Panc1 (cell line): ENCODE measurements around the gene GPR21. TPM values are rescaled to one million over a fixed set of nuclear protein-coding genes. Genes with fewer than 3 reads are reported as not detected.

Experiments
- ATAC-seq: fragments of 200-7000 bp; cut with Tn5 transposase; 2 replicates; pipeline ENCODE4 v1.9.1; 2020; ENCODE audit warnings: mild to moderate bottlenecking, moderate library complexity
- BruUV-seq: library from RNA; stranded (reverse); fragments of 400-500 nt; replicated peaks from 2 replicates; lab custom pipeline; 2021; lab: Mats Ljungman, UMichigan
- CTCF ChIA-PET: fragments of 300-600 bp; sonication (Branson Sonifier 250); formaldehyde crosslinking; loops from one replicate; lab custom pipeline; 2022; ENCODE audit warnings: antibody characterized with exemption; lab: Charles Lee
- POLR2A ChIA-PET: fragments of 300-600 bp; sonication (Branson Sonifier 250); formaldehyde crosslinking; loops from one replicate; lab custom pipeline; 2022; ENCODE audit warnings: antibody characterized with exemption; lab: Charles Lee
- DNase-seq: peaks from one replicate; pipeline ENCODE4 v3.0.0-alpha.2; 2010; ENCODE audit warnings: low read depth, low spot score
- H3K27ac ChIP-seq: 2 replicates; pipeline ENCODE4 v1.5.1; 2011; ENCODE audit warnings: mild to moderate bottlenecking, low read length, inconsistent platforms
- H3K27me3 ChIP-seq: fragments of 200-500 bp; sonication (Bioruptor generic); 2 replicates; pipeline ENCODE4 v1.6.0; 2014; ENCODE audit warnings: low read length, inconsistent platforms; ENCODE audit not compliant: control insufficient read depth, insufficient read depth
- H3K36me3 ChIP-seq: fragments of 200-500 bp; sonication (Bioruptor generic); 2 replicates; pipeline ENCODE4 v1.5.1; 2014; ENCODE audit warnings: inconsistent platforms, mild to moderate bottlenecking, low read length, moderate library complexity; ENCODE audit not compliant: control insufficient read depth, insufficient read depth
- H3K4me1 ChIP-seq: 2 replicates; pipeline ENCODE4 v1.5.1; 2011; ENCODE audit warnings: inconsistent platforms, mild to moderate bottlenecking, low read length, moderate library complexity; ENCODE audit not compliant: control insufficient read depth, insufficient read depth
- H3K4me3 ChIP-seq, 2 experiments: 2 replicates each; pipeline ENCODE4 v1.5.1; 2011 to 2012; ENCODE audit warnings: low read depth in 2 of 2, low read length in 2 of 2, mild to moderate bottlenecking in 2 of 2, inconsistent platforms in 1 of 2, moderate library complexity in 1 of 2
- H3K9me3 ChIP-seq: fragments of 200-500 bp; sonication (Bioruptor generic); 2 replicates; pipeline ENCODE4 v1.5.1; 2014; ENCODE audit warnings: low read depth, mild to moderate bottlenecking, inconsistent platforms, low read length, moderate library complexity; ENCODE audit not compliant: control insufficient read depth, insufficient read depth
- POLR2AphosphoS5 ChIP-seq: IDR thresholded peaks from 2 replicates; pipeline ENCODE4 v1.6.1; 2012; ENCODE audit warnings: mild to moderate bottlenecking, low read depth, low read length, moderate library complexity
- SIN3A ChIP-seq: IDR thresholded peaks from 2 replicates; pipeline ENCODE4 v1.6.1; 2012; ENCODE audit warnings: low read depth, mild to moderate bottlenecking, low read length, moderate library complexity, borderline replicate concordance; ENCODE audit not compliant: insufficient read depth
- TCF7L2 ChIP-seq: IDR thresholded peaks from 2 replicates; pipeline ENCODE4 v1.6.1; 2011; ENCODE audit warnings: mild to moderate bottlenecking, low read depth, low read length, inconsistent platforms
- in situ Hi-C: cut with HindIII; loops from 2 replicates; pipeline ENCODE4 v1.10.0; 2016; ENCODE audit warnings: low sequenced_read_pairs, low pct_unique_long_range_greater_than_20kb
- intact Hi-C: fragments of 100-400 bp; cut with micrococcal nuclease; formaldehyde crosslinking; loops from one replicate; pipeline ENCODE4 v1.10.0; 2022; ENCODE audit not compliant: unreplicated experiment
- total RNA-seq: library from RNA; stranded (reverse); gene quantifications from one replicate; pipeline ENCODE4 v1.2.1, GENCODE V29; 2021; ENCODE audit not compliant: unreplicated experiment
- TF ChIP-seq, protein P1 (sequence below): fragments of 450-650 bp; IDR thresholded peaks from 2 replicates; pipeline ENCODE4 v1.5.1; 2017; ENCODE audit warnings: mild to moderate bottlenecking
- TF ChIP-seq, protein P2 (sequence below), 2 experiments: IDR thresholded peaks; 2 replicates each; pipeline ENCODE4 v1.6.1; 2011 to 2012; ENCODE audit warnings: low read depth in 2 of 2, control low read depth in 1 of 2, low read length in 1 of 2, mild to moderate bottlenecking in 1 of 2, moderate library complexity in 1 of 2; ENCODE audit not compliant: insufficient read depth in 1 of 2

Gene GPR21
- total RNA-seq, 1 experiment from 2014 or later = not detected

DNA sequence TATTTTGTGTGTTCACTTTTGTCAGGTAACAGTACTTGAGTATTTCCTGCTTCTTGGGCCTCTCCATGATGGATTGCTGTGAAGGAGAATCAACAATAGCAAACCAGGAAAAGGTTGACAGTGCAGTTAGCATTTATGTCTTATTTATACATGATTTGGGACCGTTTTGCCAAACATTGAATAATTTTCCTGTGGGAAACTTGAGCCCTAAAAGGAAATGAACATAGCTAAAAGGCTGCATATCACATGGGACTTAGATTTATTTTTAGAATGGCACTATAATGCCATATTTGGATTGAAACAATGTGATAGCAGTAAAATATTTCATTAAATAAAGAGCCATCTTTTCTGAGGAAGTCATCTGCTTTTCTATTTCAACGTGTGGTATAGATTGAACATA, 15.3 kb downstream of the GPR21 start:
- H3K9me3 ChIP-seq = no peaks in the 10 kb centered on the region
- TF ChIP-seq TCF7L2 = no peak
- TF ChIP-seq SIN3A = no peak
- TF ChIP-seq, protein P1, sequence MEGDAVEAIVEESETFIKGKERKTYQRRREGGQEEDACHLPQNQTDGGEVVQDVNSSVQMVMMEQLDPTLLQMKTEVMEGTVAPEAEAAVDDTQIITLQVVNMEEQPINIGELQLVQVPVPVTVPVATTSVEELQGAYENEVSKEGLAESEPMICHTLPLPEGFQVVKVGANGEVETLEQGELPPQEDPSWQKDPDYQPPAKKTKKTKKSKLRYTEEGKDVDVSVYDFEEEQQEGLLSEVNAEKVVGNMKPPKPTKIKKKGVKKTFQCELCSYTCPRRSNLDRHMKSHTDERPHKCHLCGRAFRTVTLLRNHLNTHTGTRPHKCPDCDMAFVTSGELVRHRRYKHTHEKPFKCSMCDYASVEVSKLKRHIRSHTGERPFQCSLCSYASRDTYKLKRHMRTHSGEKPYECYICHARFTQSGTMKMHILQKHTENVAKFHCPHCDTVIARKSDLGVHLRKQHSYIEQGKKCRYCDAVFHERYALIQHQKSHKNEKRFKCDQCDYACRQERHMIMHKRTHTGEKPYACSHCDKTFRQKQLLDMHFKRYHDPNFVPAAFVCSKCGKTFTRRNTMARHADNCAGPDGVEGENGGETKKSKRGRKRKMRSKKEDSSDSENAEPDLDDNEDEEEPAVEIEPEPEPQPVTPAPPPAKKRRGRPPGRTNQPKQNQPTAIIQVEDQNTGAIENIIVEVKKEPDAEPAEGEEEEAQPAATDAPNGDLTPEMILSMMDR = no peak
- TF ChIP-seq POLR2AphosphoS5 = no peak
- TF ChIP-seq, protein P2, sequence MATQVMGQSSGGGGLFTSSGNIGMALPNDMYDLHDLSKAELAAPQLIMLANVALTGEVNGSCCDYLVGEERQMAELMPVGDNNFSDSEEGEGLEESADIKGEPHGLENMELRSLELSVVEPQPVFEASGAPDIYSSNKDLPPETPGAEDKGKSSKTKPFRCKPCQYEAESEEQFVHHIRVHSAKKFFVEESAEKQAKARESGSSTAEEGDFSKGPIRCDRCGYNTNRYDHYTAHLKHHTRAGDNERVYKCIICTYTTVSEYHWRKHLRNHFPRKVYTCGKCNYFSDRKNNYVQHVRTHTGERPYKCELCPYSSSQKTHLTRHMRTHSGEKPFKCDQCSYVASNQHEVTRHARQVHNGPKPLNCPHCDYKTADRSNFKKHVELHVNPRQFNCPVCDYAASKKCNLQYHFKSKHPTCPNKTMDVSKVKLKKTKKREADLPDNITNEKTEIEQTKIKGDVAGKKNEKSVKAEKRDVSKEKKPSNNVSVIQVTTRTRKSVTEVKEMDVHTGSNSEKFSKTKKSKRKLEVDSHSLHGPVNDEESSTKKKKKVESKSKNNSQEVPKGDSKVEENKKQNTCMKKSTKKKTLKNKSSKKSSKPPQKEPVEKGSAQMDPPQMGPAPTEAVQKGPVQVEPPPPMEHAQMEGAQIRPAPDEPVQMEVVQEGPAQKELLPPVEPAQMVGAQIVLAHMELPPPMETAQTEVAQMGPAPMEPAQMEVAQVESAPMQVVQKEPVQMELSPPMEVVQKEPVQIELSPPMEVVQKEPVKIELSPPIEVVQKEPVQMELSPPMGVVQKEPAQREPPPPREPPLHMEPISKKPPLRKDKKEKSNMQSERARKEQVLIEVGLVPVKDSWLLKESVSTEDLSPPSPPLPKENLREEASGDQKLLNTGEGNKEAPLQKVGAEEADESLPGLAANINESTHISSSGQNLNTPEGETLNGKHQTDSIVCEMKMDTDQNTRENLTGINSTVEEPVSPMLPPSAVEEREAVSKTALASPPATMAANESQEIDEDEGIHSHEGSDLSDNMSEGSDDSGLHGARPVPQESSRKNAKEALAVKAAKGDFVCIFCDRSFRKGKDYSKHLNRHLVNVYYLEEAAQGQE (IDR thresholded peaks at IDR 0.05; ENCODE audit: insufficient read depth in 1 of 2, low read depth in 2 of 2, low read length in 1 of 2) = no peak
- no peaks in the 10 kb centered on the region; the same call in 1 of the 2 replicates for H3K4me1 ChIP-seq
- no TSS peak for BruUV-seq
- no peaks in the 10 kb centered on the region for H3K27me3 ChIP-seq
- intact Hi-C loops (no loop called here), in situ Hi-C loops (no loop called here)
- H3K4me3 ChIP-seq = no peak overlapping the region
- no peak overlapping the region for H3K27ac ChIP-seq
- no peak for ATAC-seq
- ChIA-PET CTCF (no interaction called here), POLR2A (no interaction called here)
- H3K36me3 ChIP-seq = no peaks in the 10 kb centered on the region
- no peak for DNase-seq

DNA sequence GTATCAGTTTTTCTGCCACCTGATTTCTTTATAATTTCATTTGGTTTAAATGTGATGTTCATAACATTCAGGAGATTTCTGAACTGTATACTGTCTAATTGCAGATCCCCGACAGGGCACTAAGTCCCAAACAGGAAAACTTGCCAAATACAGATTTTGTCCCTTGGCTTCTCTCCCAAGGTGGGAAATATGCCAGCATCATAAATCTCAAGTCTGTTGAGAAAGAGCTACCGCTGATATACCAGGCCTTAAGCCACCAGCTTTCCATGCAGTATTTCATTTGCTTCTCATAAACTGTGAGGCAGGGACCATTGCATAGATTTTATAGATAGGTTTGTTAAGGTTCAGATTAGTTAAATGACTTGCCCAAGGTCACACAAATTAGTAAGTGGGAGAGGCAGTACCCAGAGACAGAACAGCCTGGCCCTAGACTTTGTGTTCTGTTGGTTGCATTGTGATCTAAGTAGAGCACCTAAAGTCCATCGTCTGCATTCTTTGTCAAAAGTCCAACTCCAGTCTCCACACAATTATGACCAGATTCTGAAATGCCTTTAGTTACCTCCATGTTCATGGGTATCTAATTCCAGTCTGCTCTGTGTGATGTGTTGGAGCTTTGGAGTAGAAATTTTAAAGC, 16.2 kb downstream of the GPR21 start:
- in situ Hi-C loops = no loop called here

More for the DNA sequence above, 16.2 kb downstream of the GPR21 start:
- Histone ChIP-seq H3K27me3 (no peaks in the 10 kb centered on the region), H3K4me3 (no peak overlapping the region), H3K27ac (no peak overlapping the region), H3K9me3 (no peaks in the 10 kb centered on the region), H3K4me1 (no peaks in the 10 kb centered on the region; the same call in 1 of the 2 replicates), H3K36me3 (no peaks in the 10 kb centered on the region)
- CTCF ChIA-PET = no interaction called here
- intact Hi-C loops = no loop called here
- POLR2A ChIA-PET = no interaction called here
- TF ChIP-seq, protein P1 = no peak
- no peak for TF ChIP-seq SIN3A
- TF ChIP-seq POLR2AphosphoS5 = no peak
- no peak for TF ChIP-seq TCF7L2
- TF ChIP-seq, protein P2 (IDR thresholded peaks at IDR 0.05; ENCODE audit: insufficient read depth in 1 of 2, low read depth in 2 of 2, low read length in 1 of 2) = no peak
- ATAC-seq = no peak
- BruUV-seq = no TSS peak
- no peak for DNase-seq
